Natural killer cell treated with Interleukin-12 subunit alpha and Interleukin-12 subunit beta and Interleukin-15 and Interleukin-18, amount 100 ng/mL, for 72 hours (primary cell): ENCODE data around the gene KCNQ5. TPM values are rescaled to one million over a fixed set of nuclear protein-coding genes. Genes with fewer than 3 reads are reported as not detected.
A peak's percentile ranks its signal among the peaks of the same experiment; 100 is the strongest.

Experiments used
- ATAC-seq, 2 donors: fragments of 150-1000 bp; cut with Tn5 transposase in 1 of 2; sonication (Bioruptor Pico), chemical (Tn5 transposase) in 1 of 2; 2 replicates each; pipeline ENCODE4 v1.10.0; 2021
- DNase-seq: peaks from one replicate; pipeline ENCODE4 v3.0.0; 2022; ENCODE audit warnings: low spot score
- H3K27ac Mint-ChIP-seq, 2 donors: 1 replicate in 1 of 2; 2 replicates in 1 of 2; pipeline ENCODE4 v1.8.0; 2022; ENCODE audit warnings: mixed read lengths in 2 of 2, mild to moderate bottlenecking in 1 of 2, moderate library complexity in 1 of 2
- H3K27me3 Mint-ChIP-seq, 2 donors: 1 replicate in 1 of 2; 2 replicates in 1 of 2; pipeline ENCODE4 v1.8.0; 2022; ENCODE audit warnings: mixed read lengths in 2 of 2
- H3K36me3 Mint-ChIP-seq: one replicate; pipeline ENCODE4 v1.8.0; 2022; ENCODE audit warnings: mixed read lengths
- H3K4me1 Mint-ChIP-seq, 2 donors: 1 replicate in 1 of 2; 2 replicates in 1 of 2; pipeline ENCODE4 v1.8.0; 2022; ENCODE audit warnings: low read depth in 2 of 2, mixed read lengths in 2 of 2, mild to moderate bottlenecking in 1 of 2
- H3K4me3 Mint-ChIP-seq: one replicate; pipeline ENCODE4 v1.8.0; 2022; ENCODE audit warnings: mixed read lengths
- H3K9me3 Mint-ChIP-seq: 2 replicates; pipeline ENCODE4 v1.8.0; 2022; ENCODE audit warnings: mixed read lengths
- total RNA-seq, 2 donors: library from RNA; stranded (reverse); gene quantifications; one replicate each; pipeline ENCODE4 v1.2.3, GENCODE V29; 2022

Gene KCNQ5
- total RNA-seq, 2 donors from 2014 or later: 3.8 to 13.3 TPM

GRCh38 chr6:73047801-73048200 is 425.9 kb downstream of the KCNQ5 start:
- Mint-ChIP-seq H3K9me3 (no peaks in the 10 kb centered on the region), H3K27ac (no peak overlapping the region)
- ATAC-seq: no peak

GRCh38 chr6:73049971-73050594 is 428.2 kb downstream of the KCNQ5 start:
- peaks cover 11 to 14% of the 10 kb centered on the region in 2 donors for H3K4me1 Mint-ChIP-seq
- H3K4me3 Mint-ChIP-seq: no peak overlapping the region
- H3K36me3 Mint-ChIP-seq: no peaks in the 10 kb centered on the region
- H3K27ac Mint-ChIP-seq: no peak overlapping the region
- DNase-seq (no peak), ATAC-seq (no peak)
- no peaks in the 10 kb centered on the region for H3K27me3 Mint-ChIP-seq
- no peaks in the 10 kb centered on the region for H3K9me3 Mint-ChIP-seq

More at GRCh38 chr6:73047801-73048200, 425.9 kb downstream of the KCNQ5 start:
- Mint-ChIP-seq H3K27me3 (no peaks in the 10 kb centered on the region), H3K4me3 (no peak overlapping the region), H3K4me1 (peaks cover 11 to 14% of the 10 kb centered on the region in 2 donors), H3K36me3 (no peaks in the 10 kb centered on the region)
- DNase-seq: no peak

GRCh38 chr6:73050706-73051105 is 428.8 kb downstream of the KCNQ5 start:
- Mint-ChIP-seq H3K9me3 (no peaks in the 10 kb centered on the region), H3K4me1 (peaks cover 11 to 14% of the 10 kb centered on the region in 2 donors), H3K27ac (no peak overlapping the region), H3K27me3 (no peaks in the 10 kb centered on the region), H3K36me3 (no peaks in the 10 kb centered on the region), H3K4me3 (no peak overlapping the region)
- DNase-seq: no peak
- no peak for ATAC-seq

- no peaks in the 10 kb centered on the region for H3K27me3 Mint-ChIP-seq
- no peaks in the 10 kb centered on the region for H3K36me3 Mint-ChIP-seq
- ATAC-seq (peak in 1 of 2 donors; percentile 63), DNase-seq (no peak)
- no peak overlapping the region for H3K4me3 Mint-ChIP-seq
- H3K27ac Mint-ChIP-seq: no peak overlapping the region
- peaks cover 2% of the 10 kb centered on the region for H3K9me3 Mint-ChIP-seq
- H3K4me1 Mint-ChIP-seq: peaks cover 11 to 14% of the 10 kb centered on the region in 2 donors
Measured at GRCh38 chr6:73051147-73051546, 429.3 kb downstream of the KCNQ5 start.

GRCh38 chr6:73054958-73055357 is 433.1 kb downstream of the KCNQ5 start:
- Mint-ChIP-seq H3K9me3 (peaks cover 2% of the 10 kb centered on the region), H3K36me3 (no peaks in the 10 kb centered on the region), H3K27me3 (no peaks in the 10 kb centered on the region), H3K4me3 (no peak overlapping the region), H3K4me1 (peaks cover 8 to 11% of the 10 kb centered on the region in 2 donors), H3K27ac (no peak overlapping the region)
- no peak for DNase-seq
- peak in 1 of 2 donors; percentile 15 for ATAC-seq

GRCh38 chr6:73058736-73059135 is 436.9 kb downstream of the KCNQ5 start:
- H3K27me3 Mint-ChIP-seq: no peaks in the 10 kb centered on the region
- H3K9me3 Mint-ChIP-seq: peaks cover 2% of the 10 kb centered on the region
- no peak for ATAC-seq
- DNase-seq: no peak
- no peaks in the 10 kb centered on the region for H3K4me1 Mint-ChIP-seq
- H3K36me3 Mint-ChIP-seq: no peaks in the 10 kb centered on the region
- H3K4me3 Mint-ChIP-seq: no peak overlapping the region
- H3K27ac Mint-ChIP-seq: no peak overlapping the region

- DNase-seq (no peak), ATAC-seq (no peak)
- Mint-ChIP-seq H3K36me3 (no peaks in the 10 kb centered on the region), H3K9me3 (no peaks in the 10 kb centered on the region), H3K4me3 (no peak overlapping the region), H3K27ac (no peak overlapping the region), H3K27me3 (no peaks in the 10 kb centered on the region), H3K4me1 (no peaks in the 10 kb centered on the region)
Measured at GRCh38 chr6:73062130-73062529, 440.3 kb downstream of the KCNQ5 start.

- Mint-ChIP-seq H3K4me3 (no peak overlapping the region), H3K27me3 (no peaks in the 10 kb centered on the region), H3K36me3 (no peaks in the 10 kb centered on the region), H3K9me3 (no peaks in the 10 kb centered on the region), H3K4me1 (no peaks in the 10 kb centered on the region), H3K27ac (no peak overlapping the region)
- ATAC-seq: no peak
- DNase-seq: no peak
Measured at GRCh38 chr6:73062837-73063236, 441.0 kb downstream of the KCNQ5 start.

GRCh38 chr6:73064266-73064665 is 442.4 kb downstream of the KCNQ5 start:
- ATAC-seq: no peak
- Mint-ChIP-seq H3K9me3 (no peaks in the 10 kb centered on the region), H3K4me3 (no peak overlapping the region), H3K27me3 (no peaks in the 10 kb centered on the region), H3K4me1 (no peaks in the 10 kb centered on the region), H3K27ac (no peak overlapping the region), H3K36me3 (no peaks in the 10 kb centered on the region)
- no peak for DNase-seq

GRCh38 chr6:73073238-73073637 is 451.4 kb downstream of the KCNQ5 start:
- no peak overlapping the region for H3K27ac Mint-ChIP-seq
- ATAC-seq (no peak), DNase-seq (no peak)
- no peaks in the 10 kb centered on the region for H3K4me1 Mint-ChIP-seq
- H3K27me3 Mint-ChIP-seq: no peaks in the 10 kb centered on the region
- H3K4me3 Mint-ChIP-seq: no peak overlapping the region
- no peaks in the 10 kb centered on the region for H3K36me3 Mint-ChIP-seq
- no peaks in the 10 kb centered on the region for H3K9me3 Mint-ChIP-seq

GRCh38 chr6:73074175-73074574 is 452.3 kb downstream of the KCNQ5 start:
- Mint-ChIP-seq H3K27me3 (no peaks in the 10 kb centered on the region), H3K36me3 (no peaks in the 10 kb centered on the region), H3K4me3 (no peak overlapping the region), H3K27ac (no peak overlapping the region), H3K4me1 (no peaks in the 10 kb centered on the region), H3K9me3 (no peaks in the 10 kb centered on the region)
- ATAC-seq (no peak), DNase-seq (no peak)

- no peak for ATAC-seq
- H3K4me1 Mint-ChIP-seq: no peaks in the 10 kb centered on the region
- H3K27ac Mint-ChIP-seq: no peak overlapping the region
- H3K27me3 Mint-ChIP-seq: no peaks in the 10 kb centered on the region
- DNase-seq: no peak
- no peaks in the 10 kb centered on the region for H3K9me3 Mint-ChIP-seq
- no peaks in the 10 kb centered on the region for H3K36me3 Mint-ChIP-seq
- no peak overlapping the region for H3K4me3 Mint-ChIP-seq
Measured at GRCh38 chr6:73076211-73076954, 454.5 kb downstream of the KCNQ5 start.

- Mint-ChIP-seq H3K4me1 (no peaks in the 10 kb centered on the region), H3K36me3 (no peaks in the 10 kb centered on the region), H3K9me3 (no peaks in the 10 kb centered on the region), H3K4me3 (no peak overlapping the region), H3K27ac (no peak overlapping the region), H3K27me3 (no peaks in the 10 kb centered on the region)
- ATAC-seq: no peak
- no peak for DNase-seq
Measured at GRCh38 chr6:73078333-73078862, 456.5 kb downstream of the KCNQ5 start.

GRCh38 chr6:73078908-73079610 is 457.2 kb downstream of the KCNQ5 start:
- DNase-seq: no peak
- H3K4me1 Mint-ChIP-seq: no peaks in the 10 kb centered on the region
- no peak overlapping the region for H3K4me3 Mint-ChIP-seq
- no peak overlapping the region for H3K27ac Mint-ChIP-seq
- no peaks in the 10 kb centered on the region for H3K9me3 Mint-ChIP-seq
- ATAC-seq: no peak
- H3K36me3 Mint-ChIP-seq: no peaks in the 10 kb centered on the region
- no peaks in the 10 kb centered on the region for H3K27me3 Mint-ChIP-seq
